Measurements from ENCODE around the gene VASN.
A peak's percentile ranks its signal among the peaks of the same experiment; 100 is the strongest.

VASN gene

GRCh38 chr16:4366016-4366415 lies 5.6 kb upstream of the VASN start:
- no peak overlapping the region for H3K27ac ChIP-seq
- H3K4me3 ChIP-seq: no peak overlapping the region

- no peak overlapping the region for H3K27ac ChIP-seq
- no peak overlapping the region for H3K4me3 ChIP-seq
Observed at GRCh38 chr16:4367393-4367856, 4.2 kb upstream of the VASN start.

GRCh38 chr16:4369007-4369733 lies 2.5 kb upstream of the VASN start:
- Histone ChIP-seq H3K27ac (peak overlapping the region in 11 of 21 experiments; percentile 4 to 88 (median 76)), H3K4me3 (no peak overlapping the region)

- Histone ChIP-seq H3K4me3 (no peak overlapping the region), H3K27ac (peak overlapping the region in 19 of 21 experiments; percentile 0 to 89 (median 74))
Observed at GRCh38 chr16:4370151-4370550, 1.5 kb upstream of the VASN start.

GRCh38 chr16:4370570-4371356 lies 885 bp upstream of the VASN start:
- H3K27ac ChIP-seq: peak overlapping the region in 19 of 21 experiments; percentile 12 to 89 (median 78)
- H3K4me3 ChIP-seq: peak overlapping the region in 3 of 7 experiments; percentile 37 to 60 (median 58)

GRCh38 chr16:4372001-4372577 lies 441 bp downstream of the VASN start:
- peak overlapping the region; percentile 37 to 67 (median 58) for H3K4me3 ChIP-seq
- H3K27ac ChIP-seq: peak overlapping the region in 20 of 21 experiments; percentile 50 to 89 (median 78)

- H3K4me3 ChIP-seq: peak overlapping the region; percentile 37 to 67 (median 58)
- H3K27ac ChIP-seq: peak overlapping the region in 19 of 21 experiments; percentile 43 to 89 (median 78)
Observed at GRCh38 chr16:4372578-4373355, 1.1 kb downstream of the VASN start.

GRCh38 chr16:4373356-4373908 lies 1.8 kb downstream of the VASN start:
- peak overlapping the region; percentile 37 to 67 (median 58) for H3K4me3 ChIP-seq
- peak overlapping the region; percentile 28 to 89 (median 78) for H3K27ac ChIP-seq

- peak overlapping the region; percentile 37 to 67 (median 58) for H3K4me3 ChIP-seq
- H3K27ac ChIP-seq: peak overlapping the region; percentile 28 to 89 (median 78)
Observed at GRCh38 chr16:4373909-4374742, 2.5 kb downstream of the VASN start.

GRCh38 chr16:4375717-4376116 lies 4.1 kb downstream of the VASN start:
- peak overlapping the region in 19 of 21 experiments; percentile 20 to 89 (median 79) for H3K27ac ChIP-seq
- H3K4me3 ChIP-seq: peak overlapping the region in 2 of 7 experiments; percentile 5 to 67

GRCh38 chr16:4376126-4376892 lies 4.7 kb downstream of the VASN start:
- H3K27ac ChIP-seq: peak overlapping the region in 19 of 21 experiments; percentile 20 to 89 (median 79)
- H3K4me3 ChIP-seq: peak overlapping the region in 1 of 7 experiments; percentile 5

- peak overlapping the region in 16 of 21 experiments; percentile 19 to 89 (median 79) for H3K27ac ChIP-seq
- H3K4me3 ChIP-seq: no peak overlapping the region
Observed at GRCh38 chr16:4376893-4377572, 5.4 kb downstream of the VASN start.

GRCh38 chr16:4377573-4378154 lies 6.0 kb downstream of the VASN start:
- no peak overlapping the region for H3K4me3 ChIP-seq
- peak overlapping the region in 14 of 21 experiments; percentile 14 to 89 (median 79) for H3K27ac ChIP-seq

- no peak overlapping the region for H3K4me3 ChIP-seq
- H3K27ac ChIP-seq: peak overlapping the region in 13 of 21 experiments; percentile 10 to 89 (median 78)
Observed at GRCh38 chr16:4378161-4378666, 6.6 kb downstream of the VASN start.

GRCh38 chr16:4378999-4379690 lies 7.5 kb downstream of the VASN start:
- Histone ChIP-seq H3K4me3 (no peak overlapping the region), H3K27ac (peak overlapping the region in 9 of 21 experiments; percentile 20 to 89 (median 78))
